ENCODE measurements around the gene PLBD2.

Gene PLBD2

GRCh38 chr12:113329022-113329790 is 29.2 kb upstream of the PLBD2 start:
- no peaks in the 10 kb centered on the region for H3F3A ChIP-seq (ENCODE audit: insufficient read depth)
- TF ChIP-seq EZH2phosphoT487 (conservative IDR thresholded peaks at IDR 0.05; ENCODE audit: low read length) = no peak
- no peak for TF ChIP-seq CTCF (IDR thresholded peaks at IDR 0.05; ENCODE audit: insufficient read depth, low read length, poor library complexity, severe bottlenecking)
- H2AFZ ChIP-seq (ENCODE audit: low read depth, low read length, severe bottlenecking) = no peak overlapping the region
- no peaks in the 10 kb centered on the region for H3K79me2 ChIP-seq (ENCODE audit: insufficient read depth, low read length)
- no peaks in the 10 kb centered on the region for H4K20me1 ChIP-seq (ENCODE audit: low read depth, low read length)
- H3K9ac ChIP-seq (ENCODE audit: low read length) = no peak overlapping the region
- no peak overlapping the region for H3K4me3 ChIP-seq (ENCODE audit: insufficient read depth, low read length, poor library complexity, severe bottlenecking)
- H3K27ac ChIP-seq (ENCODE audit: low read depth, low read length) = no peak overlapping the region
- no peaks in the 10 kb centered on the region for H3K9me3 ChIP-seq (ENCODE audit: insufficient read depth, low read length)
- no peaks in the 10 kb centered on the region for H3K36me3 ChIP-seq (ENCODE audit: low read length)
- no peaks in the 10 kb centered on the region for H3K27me3 ChIP-seq (ENCODE audit: low read length)
- no peak overlapping the region for H3K4me2 ChIP-seq (ENCODE audit: low read depth, low read length, poor library complexity, severe bottlenecking)
- H3K9me2 ChIP-seq (replicated peaks; ENCODE audit: insufficient read depth, low read length) = no peaks in the 10 kb centered on the region

- Histone ChIP-seq H3K9ac (ENCODE audit: low read length) (no peak overlapping the region), H3K9me3 (ENCODE audit: insufficient read depth, low read length) (no peaks in the 10 kb centered on the region), H4K20me1 (ENCODE audit: low read depth, low read length) (no peaks in the 10 kb centered on the region), H3K9me2 (replicated peaks; ENCODE audit: insufficient read depth, low read length) (no peaks in the 10 kb centered on the region), H3F3A (ENCODE audit: insufficient read depth) (no peaks in the 10 kb centered on the region), H3K4me3 (ENCODE audit: insufficient read depth, low read length, poor library complexity, severe bottlenecking) (no peak overlapping the region), H3K79me2 (ENCODE audit: insufficient read depth, low read length) (no peaks in the 10 kb centered on the region), H3K4me2 (ENCODE audit: low read depth, low read length, poor library complexity, severe bottlenecking) (no peak overlapping the region), H3K27ac (ENCODE audit: low read depth, low read length) (no peak overlapping the region), H3K36me3 (ENCODE audit: low read length) (no peaks in the 10 kb centered on the region), H2AFZ (ENCODE audit: low read depth, low read length, severe bottlenecking) (no peak overlapping the region), H3K27me3 (ENCODE audit: low read length) (no peaks in the 10 kb centered on the region)
- no peak for TF ChIP-seq EZH2phosphoT487 (conservative IDR thresholded peaks at IDR 0.05; ENCODE audit: low read length)
- no peak for TF ChIP-seq CTCF (IDR thresholded peaks at IDR 0.05; ENCODE audit: insufficient read depth, low read length, poor library complexity, severe bottlenecking)
These were observed 28.5 kb upstream of the PLBD2 start for GRCh38 chr12:113329791-113330417.

GRCh38 chr12:113330505-113330904 is 27.9 kb upstream of the PLBD2 start:
- Histone ChIP-seq H3K9me3 (ENCODE audit: insufficient read depth, low read length) (no peaks in the 10 kb centered on the region), H3K4me2 (ENCODE audit: low read depth, low read length, poor library complexity, severe bottlenecking) (no peak overlapping the region), H3K9ac (ENCODE audit: low read length) (no peak overlapping the region), H3K9me2 (replicated peaks; ENCODE audit: insufficient read depth, low read length) (no peaks in the 10 kb centered on the region), H4K20me1 (ENCODE audit: low read depth, low read length) (no peaks in the 10 kb centered on the region), H3K27ac (ENCODE audit: low read depth, low read length) (no peak overlapping the region), H3F3A (ENCODE audit: insufficient read depth) (no peaks in the 10 kb centered on the region), H3K27me3 (ENCODE audit: low read length) (no peaks in the 10 kb centered on the region), H3K4me3 (ENCODE audit: insufficient read depth, low read length, poor library complexity, severe bottlenecking) (no peak overlapping the region), H3K36me3 (ENCODE audit: low read length) (no peaks in the 10 kb centered on the region), H2AFZ (ENCODE audit: low read depth, low read length, severe bottlenecking) (no peak overlapping the region), H3K79me2 (ENCODE audit: insufficient read depth, low read length) (no peaks in the 10 kb centered on the region)
- no peak for TF ChIP-seq CTCF (IDR thresholded peaks at IDR 0.05; ENCODE audit: insufficient read depth, low read length, poor library complexity, severe bottlenecking)
- TF ChIP-seq EZH2phosphoT487 (conservative IDR thresholded peaks at IDR 0.05; ENCODE audit: low read length) = no peak
